B cell (primary cell): ENCODE data around the gene C12orf56. TPM values are rescaled to one million over a fixed set of nuclear protein-coding genes. Genes with fewer than 3 reads are reported as not detected.

Experiments
- ATAC-seq: fragments of 200-7000 bp; cut with Tn5 transposase; one replicate; pipeline ENCODE4 v1.10.0; 2021; ENCODE audit warnings: low read depth, mild to moderate bottlenecking, moderate number of reproducible peaks, moderate library complexity
- CTCF ChIA-PET: fragments of 350-600 bp; sonication (Branson Sonifier 250); formaldehyde crosslinking; loops from one replicate; lab custom pipeline; 2021; ENCODE audit warnings: antibody characterized with exemption, inconsistent platforms; lab: Charles Lee
- POLR2A ChIA-PET: fragments of 350-600 bp; sonication (Branson Sonifier 250); formaldehyde crosslinking; loops from one replicate; lab custom pipeline; 2021; ENCODE audit warnings: antibody characterized with exemption; lab: Charles Lee
- DNase-seq: peaks from one replicate; pipeline ENCODE4 v3.0.0; 2013
- H2AFZ ChIP-seq: 2 replicates; pipeline ENCODE4 v1.6.1; 2012; ENCODE audit warnings: mild to moderate bottlenecking, low read depth, low read length; ENCODE audit not compliant: insufficient read depth, poor library complexity, severe bottlenecking
- H3K27ac ChIP-seq, 2 donors: 1 replicate in 1 of 2; 2 replicates in 1 of 2; pipeline ENCODE4 v1.5.1; 2012 to 2013; ENCODE audit warnings: low read length in 2 of 2, mild to moderate bottlenecking in 2 of 2, moderate library complexity in 1 of 2
- H3K27me3 ChIP-seq, 4 experiments: fragments of 200-600 bp in 1 of 4; sonication (generic) in 1 of 4; replicated peaks in 1 of 4; 1 replicate in 2 of 4; 2 replicates in 2 of 4; pipeline versions ENCODE4 v1.6.1 to v1.7.0; 2013 to 2016; ENCODE audit warnings: low read length in 3 of 4, mild to moderate bottlenecking in 2 of 4, mixed read lengths in 1 of 4, moderate library complexity in 1 of 4; ENCODE audit not compliant: insufficient read depth in 4 of 4, control insufficient read depth in 3 of 4; ENCODE audit errors: control extremely low read depth in 1 of 4
- H3K36me3 ChIP-seq, 2 experiments: replicated peaks in 1 of 2; 1 replicate in 1 of 2; 2 replicates in 1 of 2; pipeline versions ENCODE4 v1.6.1 to v1.7.1; 2013; ENCODE audit warnings: low read length in 1 of 2; ENCODE audit not compliant: insufficient read depth in 2 of 2, control insufficient read depth in 1 of 2; ENCODE audit errors: control extremely low read depth in 1 of 2, extremely low read depth in 1 of 2
- H3K4me1 ChIP-seq, 2 donors: fragments of 200-600 bp in 1 of 2; sonication (generic) in 1 of 2; 1 replicate in 1 of 2; 2 replicates in 1 of 2; pipeline versions ENCODE4 v1.5.1 to v1.6.1; 2013 to 2017; ENCODE audit warnings: low read length in 2 of 2; ENCODE audit not compliant: control insufficient read depth in 2 of 2, insufficient read depth in 2 of 2
- H3K4me2 ChIP-seq: replicated peaks from 2 replicates; pipeline ENCODE3; 2012; ENCODE audit warnings: mild to moderate bottlenecking, low read depth, low read length; ENCODE audit not compliant: poor library complexity, severe bottlenecking
- H3K4me3 ChIP-seq, 5 experiments: fragments of 200-600 bp in 1 of 5; sonication (generic) in 1 of 5; 1 replicate in 3 of 5; 2 replicates in 2 of 5; pipeline versions ENCODE4 v1.5.1 to v1.7.0; 2011 to 2016; ENCODE audit warnings: low read length in 4 of 5, mild to moderate bottlenecking in 4 of 5, low read depth in 2 of 5, control low read depth in 1 of 5, moderate library complexity in 1 of 5; ENCODE audit not compliant: insufficient read depth in 1 of 5; ENCODE audit errors: control extremely low read depth in 1 of 5, extremely low read depth in 1 of 5
- H3K79me2 ChIP-seq: fragments of 200-600 bp; sonication (generic); one replicate; pipeline ENCODE4 v1.6.0; 2016; ENCODE audit warnings: low read length; ENCODE audit not compliant: control insufficient read depth, insufficient read depth
- H3K9ac ChIP-seq: fragments of 200-600 bp; sonication (generic); 2 replicates; pipeline ENCODE4 v1.6.1; 2017; ENCODE audit warnings: mild to moderate bottlenecking, low read length, moderate library complexity
- H3K9me3 ChIP-seq, 3 donors: one replicate each; pipeline versions ENCODE4 v1.6.1 to v1.7.1; 2013; ENCODE audit warnings: low read length in 2 of 3; ENCODE audit not compliant: control insufficient read depth in 2 of 3, insufficient read depth in 1 of 3; ENCODE audit errors: control extremely low read depth in 1 of 3
- H4K20me1 ChIP-seq: 2 replicates; pipeline ENCODE4 v1.6.0; 2012; ENCODE audit warnings: mild to moderate bottlenecking, low read length; ENCODE audit not compliant: insufficient read depth, control insufficient read depth, poor library complexity, severe bottlenecking
- H3K27ac Mint-ChIP-seq: one replicate; pipeline ENCODE4 v1.8.0; 2021; ENCODE audit warnings: mixed read lengths
- H3K27me3 Mint-ChIP-seq: one replicate; pipeline ENCODE4 v1.8.0; 2021; ENCODE audit warnings: mixed read lengths
- H3K4me1 Mint-ChIP-seq: one replicate; pipeline ENCODE4 v1.8.0; 2021; ENCODE audit warnings: mixed read lengths
- H3K4me3 Mint-ChIP-seq: one replicate; pipeline ENCODE4 v1.8.0; 2021; ENCODE audit warnings: mixed read lengths
- H3K9me3 Mint-ChIP-seq: one replicate; pipeline ENCODE4 v1.8.0; 2022; ENCODE audit warnings: mixed read lengths; ENCODE audit not compliant: insufficient read depth
- CTCF ChIP-seq: fragments of 200-600 bp; IDR thresholded peaks from one replicate; pipeline ENCODE4 v1.8.0; 2022; ENCODE audit warnings: antibody characterized with exemption, mild to moderate bottlenecking
- EZH2 ChIP-seq: IDR thresholded peaks from 2 replicates; pipeline ENCODE4 v1.6.1; 2012; ENCODE audit warnings: borderline replicate concordance, low read depth, mild to moderate bottlenecking, moderate library complexity, low read length; ENCODE audit not compliant: insufficient read depth, poor library complexity, severe bottlenecking
- WGBS: methylation state at CpG from one replicate; pipeline ENCODE4 v1.1.5; 2013; ENCODE audit warnings: missing lambda C conversion rate; ENCODE audit not compliant: insufficient coverage; 5-methylcytosine and 5-hydroxymethylcytosine counted together
- intact Hi-C: fragments of 100-400 bp; cut with micrococcal nuclease; formaldehyde crosslinking; loops from one replicate; pipeline ENCODE4 v1.10.0; 2022
- polyA plus RNA-seq: library from polyadenylated mRNA; depleted of rRNA; stranded (reverse); fragments of >200 nt; gene quantifications from 2 replicates; pipeline ENCODE4 v1.2.3, GENCODE V29; 2012
- total RNA-seq, 2 donors: library from RNA; stranded (reverse); fragments of 120-200 nt in 1 of 2; gene quantifications; 1 replicate in 1 of 2; 2 replicates in 1 of 2; pipeline versions ENCODE4 v1.2.3 to v1.2.4, GENCODE V29; 2013 to 2022

Gene C12orf56
- total and polyA plus RNA-seq, 2 donors (not counting 1 experiment from before 2014, with no cell fraction given) = not detected

GRCh38 chr12:64268409-64268808, 122.1 kb downstream of the C12orf56 start:
- Histone ChIP-seq H3K36me3 (no peaks in the 10 kb centered on the region), H3K9me3 (no peaks in the 10 kb centered on the region), H3K27me3 (no peaks in the 10 kb centered on the region), H3K27ac (no peak overlapping the region), H3K79me2 (no peaks in the 10 kb centered on the region), H3K9ac (no peak overlapping the region), H4K20me1 (no peaks in the 10 kb centered on the region), H2AFZ (no peak overlapping the region), H3K4me3 (no peak overlapping the region), H3K4me2 (no peak overlapping the region), H3K4me1 (no peaks in the 10 kb centered on the region)
- DNase-seq (no peak), ATAC-seq (no peak)
- no peak overlapping the region for H3K27ac Mint-ChIP-seq
- no peak overlapping the region for H3K4me3 Mint-ChIP-seq
- intact Hi-C loops = no loop called here
- H3K27me3 Mint-ChIP-seq = peaks cover 18% of the 10 kb centered on the region
- H3K4me1 Mint-ChIP-seq = no peaks in the 10 kb centered on the region
- 0% methylated on average over 1 of the region's 2 CpGs for WGBS
- TF ChIP-seq EZH2 (no peak), CTCF (no peak)
- H3K9me3 Mint-ChIP-seq = no peaks in the 10 kb centered on the region
- ChIA-PET POLR2A (no interaction called here), CTCF (no interaction called here)

GRCh38 chr12:64265839-64266238, 124.7 kb downstream of the C12orf56 start:
- Histone ChIP-seq H3K79me2 (no peaks in the 10 kb centered on the region), H3K4me2 (no peak overlapping the region), H3K27me3 (no peaks in the 10 kb centered on the region), H2AFZ (no peak overlapping the region), H3K4me3 (no peak overlapping the region), H4K20me1 (no peaks in the 10 kb centered on the region), H3K9me3 (no peaks in the 10 kb centered on the region), H3K36me3 (no peaks in the 10 kb centered on the region), H3K27ac (no peak overlapping the region), H3K4me1 (no peaks in the 10 kb centered on the region), H3K9ac (no peak overlapping the region)
- Mint-ChIP-seq H3K27me3 (peaks cover 18% of the 10 kb centered on the region), H3K4me3 (no peak overlapping the region), H3K9me3 (no peaks in the 10 kb centered on the region), H3K4me1 (no peaks in the 10 kb centered on the region), H3K27ac (no peak overlapping the region)
- ChIA-PET POLR2A (no interaction called here), CTCF (no interaction called here)
- no peak for TF ChIP-seq EZH2
- TF ChIP-seq CTCF = no peak
- 100% methylated on average over 1 of the region's 2 CpGs for WGBS
- DNase-seq (no peak), ATAC-seq (no peak)
- intact Hi-C loops = no loop called here
